SU-DHL-6 (cell line): ENCODE measurements around the gene GIGYF2.

ENCODE experiments used
- H2AFZ ChIP-seq: fragments of 200-600 bp; sonication (generic); 2 replicates; pipeline ENCODE4 v1.6.1; 2014; ENCODE audit warnings: low read depth, mild to moderate bottlenecking, moderate library complexity, mixed read lengths, antibody characterized with exemption, low read length; ENCODE audit not compliant: severe bottlenecking
- H3F3A ChIP-seq: fragments of 200-600 bp; shearing (Covaris generic); 2 replicates; pipeline ENCODE4 v1.6.0; 2016; ENCODE audit warnings: antibody characterized with exemption, mild to moderate bottlenecking; ENCODE audit not compliant: insufficient read depth
- H3K27ac ChIP-seq: fragments of 200-600 bp; sonication (generic); 2 replicates; pipeline ENCODE4 v1.5.1; 2016; ENCODE audit warnings: low read depth, mild to moderate bottlenecking, low read length, moderate library complexity, mixed read lengths
- H3K27me3 ChIP-seq: fragments of 200-600 bp; sonication (generic), shearing (Covaris generic); 2 replicates; pipeline ENCODE4 v1.6.0; 2014; ENCODE audit warnings: mild to moderate bottlenecking, low read length
- H3K36me3 ChIP-seq: fragments of 200-600 bp; sonication (generic); 2 replicates; pipeline ENCODE4 v1.6.1; 2014; ENCODE audit warnings: mild to moderate bottlenecking, low read length, mixed read lengths
- H3K4me2 ChIP-seq: fragments of 300-600, 200-600 bp; shearing (Covaris generic), sonication (generic); 2 replicates; pipeline ENCODE4 v1.6.0; 2014; ENCODE audit warnings: low read length, low read depth, mild to moderate bottlenecking; ENCODE audit not compliant: poor library complexity, severe bottlenecking
- H3K4me3 ChIP-seq: fragments of 200-600 bp; sonication (generic); 2 replicates; pipeline ENCODE4 v1.5.1; 2014; ENCODE audit warnings: antibody characterized with exemption, low read length, mild to moderate bottlenecking, mixed read lengths; ENCODE audit not compliant: insufficient read depth, poor library complexity, severe bottlenecking
- H3K79me2 ChIP-seq: fragments of 200-600 bp; sonication (generic); 2 replicates; pipeline ENCODE4 v1.6.1; 2014; ENCODE audit warnings: mild to moderate bottlenecking, low read length, moderate library complexity; ENCODE audit not compliant: insufficient read depth
- H3K9ac ChIP-seq: fragments of 200-600 bp; sonication (generic); 2 replicates; pipeline ENCODE4 v1.7.0; 2014; ENCODE audit warnings: mild to moderate bottlenecking, low read length
- H3K9me2 ChIP-seq: fragments of 200-600 bp; sonication (generic); replicated peaks from 2 replicates; pipeline ENCODE4 v1.6.1; 2014; ENCODE audit warnings: low read length; ENCODE audit not compliant: insufficient read depth
- H3K9me3 ChIP-seq: fragments of 200-600 bp; sonication (generic); 2 replicates; pipeline ENCODE4 v1.6.1; 2014; ENCODE audit warnings: low read length, mixed read lengths; ENCODE audit not compliant: insufficient read depth
- H4K20me1 ChIP-seq: fragments of 200-600 bp; sonication (generic); 2 replicates; pipeline ENCODE4 v1.6.1; 2014; ENCODE audit warnings: low read depth, mild to moderate bottlenecking, antibody characterized with exemption, low read length, moderate library complexity, mixed read lengths
- CTCF ChIP-seq: fragments of 200-600 bp; sonication (generic); IDR thresholded peaks from one replicate; pipeline ENCODE4 v1.5.1; 2017; ENCODE audit warnings: antibody characterized with exemption, mild to moderate bottlenecking, low read length, moderate library complexity; ENCODE audit not compliant: insufficient read depth, poor library complexity, severe bottlenecking
- EZH2phosphoT487 ChIP-seq: fragments of 200-600 bp; sonication (generic), shearing (Covaris generic); conservative IDR thresholded peaks from 2 replicates; pipeline ENCODE4 v1.6.1; 2018; ENCODE audit warnings: mild to moderate bottlenecking, antibody characterized with exemption, low read length, moderate library complexity, mixed read lengths

The GIGYF2 gene

GRCh38 chr2:232871418-232871834 lies 174.3 kb downstream of the GIGYF2 start:
- Histone ChIP-seq H3K27me3 (no peaks in the 10 kb centered on the region), H3K4me2 (no peak overlapping the region), H4K20me1 (no peaks in the 10 kb centered on the region), H3K9ac (no peak overlapping the region), H3K27ac (no peak overlapping the region), H2AFZ (no peak overlapping the region), H3K9me3 (no peaks in the 10 kb centered on the region), H3F3A (no peaks in the 10 kb centered on the region), H3K36me3 (no peaks in the 10 kb centered on the region), H3K79me2 (no peaks in the 10 kb centered on the region), H3K4me3 (no peak overlapping the region), H3K9me2 (no peaks in the 10 kb centered on the region)
- TF ChIP-seq EZH2phosphoT487, result no peak
- TF ChIP-seq CTCF, result no peak

- H3K4me2 ChIP-seq, result no peak overlapping the region
- no peak overlapping the region for H3K9ac ChIP-seq
- H3K36me3 ChIP-seq, result no peaks in the 10 kb centered on the region
- H3F3A ChIP-seq, result no peaks in the 10 kb centered on the region
- H3K9me3 ChIP-seq, result no peaks in the 10 kb centered on the region
- no peak overlapping the region for H3K27ac ChIP-seq
- TF ChIP-seq EZH2phosphoT487 (no peak), CTCF (no peak)
- no peak overlapping the region for H2AFZ ChIP-seq
- H3K4me3 ChIP-seq, result no peak overlapping the region
- no peaks in the 10 kb centered on the region for H3K79me2 ChIP-seq
- no peaks in the 10 kb centered on the region for H3K9me2 ChIP-seq
- H3K27me3 ChIP-seq, result no peaks in the 10 kb centered on the region
- no peaks in the 10 kb centered on the region for H4K20me1 ChIP-seq
Measured at GRCh38 chr2:232871835-232872736, 175.0 kb downstream of the GIGYF2 start.

GRCh38 chr2:232872826-232873225 lies 175.7 kb downstream of the GIGYF2 start:
- Histone ChIP-seq H4K20me1 (no peaks in the 10 kb centered on the region), H2AFZ (no peak overlapping the region), H3K9me3 (no peaks in the 10 kb centered on the region), H3K27me3 (no peaks in the 10 kb centered on the region), H3K36me3 (no peaks in the 10 kb centered on the region), H3K9me2 (no peaks in the 10 kb centered on the region), H3K4me2 (no peak overlapping the region), H3K27ac (no peak overlapping the region), H3K4me3 (no peak overlapping the region), H3F3A (no peaks in the 10 kb centered on the region), H3K9ac (no peak overlapping the region), H3K79me2 (no peaks in the 10 kb centered on the region)
- TF ChIP-seq EZH2phosphoT487 (no peak), CTCF (no peak)
